SKM-1 treated with dmso at 0.1 percent for 144 hours (cell line): ENCODE data around the gene TNPO3.

Source experiments
- DNase-seq: peaks from one replicate; lab custom pipeline; 2025; ENCODE audit not compliant: unreplicated experiment; lab: John Stamatoyannopoulos, UW

The TNPO3 gene

GRCh38 chr7:128910569-128910945 is 144.4 kb downstream of the TNPO3 start, which contains the start of gene KCP:
KCP (minus strand) TSS chr7:128910709; CDS start chr7:128910676, 33 bp downstream.
- no peak for DNase-seq

- no peak for DNase-seq
These were observed 145.0 kb downstream of the TNPO3 start for GRCh38 chr7:128909625-128910568.

GRCh38 chr7:128908750-128909624 is 145.9 kb downstream of the TNPO3 start:
- no peak for DNase-seq

GRCh38 chr7:128906766-128907559 is 147.9 kb downstream of the TNPO3 start:
- no peak for DNase-seq

- no peak for DNase-seq
These were observed 148.7 kb downstream of the TNPO3 start for GRCh38 chr7:128906001-128906765.

GRCh38 chr7:128904381-128905197 is 150.3 kb downstream of the TNPO3 start:
- peak; percentile 53 for DNase-seq
